HG02798 (cell line): Measurements from ENCODE around the gene PCSK5.
"Not testable (repeated sequence)": the region's sequence is repeated elsewhere in the genome, so short reads cannot be mapped to it uniquely, and the experiment has no call there.

ENCODE experiments used
- ATAC-seq: cut with Tn5 transposase; IDR thresholded peaks from one replicate; pipeline ENCODE4 v1.9.1; 2021; ENCODE audit warnings: mild to moderate bottlenecking; ENCODE audit not compliant: unreplicated experiment, poor library complexity

PCSK5 gene

GRCh38 chr9:75890472-75891276 lies at the start of gene PCSK5:
Gene PCSK5 (plus strand): TSS chr9:75890673. CDS start chr9:75891182, 509 bp downstream.
- ATAC-seq: peak; percentile 88

GRCh38 chr9:75844321-75844720 lies 46.2 kb upstream of the PCSK5 start:
- no peak for ATAC-seq

DNA sequence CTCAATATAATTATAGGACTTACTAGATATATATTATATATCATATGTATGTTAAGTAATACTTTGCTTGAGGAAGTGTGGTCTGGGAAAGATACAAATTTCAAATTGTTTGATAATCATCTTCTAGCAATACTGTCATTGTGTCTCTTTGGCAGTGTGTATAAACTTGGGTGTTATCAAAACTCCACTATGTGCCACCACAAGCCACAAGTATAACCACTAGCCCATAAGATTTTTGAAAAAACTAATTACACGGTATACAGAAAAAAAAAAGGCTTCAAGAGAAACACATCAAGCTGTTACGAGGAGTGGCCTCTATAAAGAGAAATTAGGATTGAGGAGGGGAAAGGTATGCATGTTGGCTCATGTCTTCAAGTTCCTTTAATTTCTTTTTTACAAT lies 44.7 kb upstream of the PCSK5 start:
- no peak for ATAC-seq

- ATAC-seq: no peak
Observed at GRCh38 chr9:75847085-75847484, 43.4 kb upstream of the PCSK5 start.

GRCh38 chr9:75850459-75851200 lies 39.8 kb upstream of the PCSK5 start:
- ATAC-seq: no peak

- ATAC-seq: no peak
Observed at GRCh38 chr9:75851917-75852316, 38.6 kb upstream of the PCSK5 start.

GRCh38 chr9:75852746-75853145 lies 37.7 kb upstream of the PCSK5 start:
- no peak for ATAC-seq

- ATAC-seq: no peak
Observed at GRCh38 chr9:75855509-75855908, 35.0 kb upstream of the PCSK5 start.

DNA sequence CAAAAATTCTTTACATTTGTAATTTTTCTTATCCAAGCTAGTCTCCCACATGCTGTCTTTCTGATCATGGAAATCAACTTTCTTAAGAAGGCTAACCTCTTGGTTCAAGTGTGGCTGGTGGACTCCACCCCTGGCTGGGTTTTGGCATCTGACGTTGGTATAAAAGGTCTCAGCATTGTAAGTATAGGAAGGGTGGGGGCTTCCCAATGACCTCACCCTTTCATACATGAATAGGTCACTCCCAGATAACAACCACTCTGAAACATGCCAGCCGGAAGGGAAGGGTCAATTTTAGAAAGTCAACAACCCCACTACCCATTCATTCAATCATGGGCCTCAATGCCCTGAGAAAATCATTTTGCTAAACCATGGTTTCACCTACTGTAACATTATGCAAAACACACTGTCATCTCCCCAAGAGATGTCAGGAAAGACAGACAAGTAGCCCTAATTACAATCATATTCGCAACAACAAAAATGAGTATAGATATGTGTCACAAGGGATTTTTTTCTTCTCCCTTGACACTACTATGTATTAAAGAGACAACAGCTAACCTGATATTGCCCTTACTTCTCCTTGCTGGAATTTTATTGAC lies 31.9 kb upstream of the PCSK5 start:
- ATAC-seq: no peak

DNA sequence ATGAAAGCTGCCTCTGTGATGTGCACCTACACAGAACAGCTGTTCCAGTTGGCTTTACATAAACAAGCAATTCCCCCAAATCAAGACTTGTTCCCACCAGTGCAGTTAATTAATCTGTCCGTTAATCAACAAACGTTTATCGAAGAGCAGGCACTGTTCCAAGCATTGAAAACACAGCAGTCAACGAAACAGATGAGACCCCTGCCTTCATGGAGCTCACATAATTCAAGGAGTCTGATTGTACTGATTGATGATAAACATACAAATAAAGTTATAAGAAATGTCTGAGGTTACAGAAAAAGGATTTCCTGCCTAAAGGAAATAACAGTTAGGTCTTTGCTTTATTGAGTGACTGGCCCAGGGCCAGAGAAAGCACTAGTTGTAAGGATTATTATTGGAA lies 26.2 kb upstream of the PCSK5 start:
- ATAC-seq: no peak

- peak; percentile 62 for ATAC-seq
Observed at GRCh38 chr9:75866273-75866871, 24.1 kb upstream of the PCSK5 start.

- ATAC-seq: not testable (repeated sequence)
Observed at GRCh38 chr9:75868526-75868925, 21.9 kb upstream of the PCSK5 start.

DNA sequence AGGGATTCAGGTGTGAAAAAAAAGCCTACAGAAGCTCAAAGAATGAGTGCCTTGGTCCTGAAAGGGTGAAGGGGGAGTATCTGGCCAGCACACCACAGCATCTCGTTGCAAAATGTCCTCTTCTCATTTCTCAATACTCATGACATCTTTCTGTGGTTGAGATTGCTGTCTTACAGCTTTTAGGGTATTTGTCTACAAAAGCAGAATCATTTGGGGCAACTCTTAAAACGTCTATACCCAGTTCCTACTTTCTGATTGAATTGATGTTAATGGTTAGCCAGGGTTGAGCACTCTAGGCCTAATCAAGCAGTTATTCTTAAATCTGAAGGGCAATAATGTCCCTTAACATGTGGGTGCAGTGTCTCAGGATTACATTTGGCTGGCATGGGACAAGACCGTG lies 21.2 kb upstream of the PCSK5 start:
- no peak for ATAC-seq

- no peak for ATAC-seq
Observed at GRCh38 chr9:75870450-75870849, 20.0 kb upstream of the PCSK5 start.

DNA sequence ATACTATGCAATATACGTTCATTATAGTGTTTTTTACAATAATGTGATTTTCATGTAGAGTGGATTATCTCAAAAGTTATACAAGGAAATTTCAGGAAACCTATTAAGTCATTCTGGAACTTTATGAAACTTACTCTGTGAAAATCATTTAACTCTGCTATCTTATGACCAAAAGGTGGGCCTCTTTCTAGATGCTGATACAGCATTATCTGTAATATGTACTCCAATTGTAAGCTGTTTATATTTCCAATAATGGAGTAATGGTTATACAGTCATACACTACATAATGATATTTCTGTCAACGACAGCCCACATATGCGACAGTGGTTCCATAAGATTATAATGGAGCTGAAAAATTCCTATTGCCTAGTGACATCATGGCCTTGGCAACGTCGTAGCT lies 18.8 kb upstream of the PCSK5 start:
- no peak for ATAC-seq

DNA sequence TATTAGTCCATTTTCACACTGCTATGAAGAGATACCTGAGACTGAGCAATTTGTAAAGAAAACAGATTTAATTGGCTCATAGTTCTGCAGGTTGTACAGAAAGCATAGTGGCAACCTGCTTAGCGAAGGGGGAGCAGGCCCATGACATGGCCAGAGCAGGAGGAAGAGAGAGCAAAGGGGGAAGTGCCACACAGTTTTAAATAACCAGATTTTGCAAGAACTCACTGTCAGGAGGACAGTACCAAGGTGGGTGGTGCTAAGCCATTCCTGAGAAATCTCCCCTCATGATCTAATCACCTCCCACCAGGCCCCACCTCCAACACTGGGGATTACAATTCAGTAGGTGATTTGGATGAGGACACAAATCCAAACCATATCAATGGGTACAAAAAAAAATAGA lies 16.8 kb upstream of the PCSK5 start:
- ATAC-seq: no peak

DNA sequence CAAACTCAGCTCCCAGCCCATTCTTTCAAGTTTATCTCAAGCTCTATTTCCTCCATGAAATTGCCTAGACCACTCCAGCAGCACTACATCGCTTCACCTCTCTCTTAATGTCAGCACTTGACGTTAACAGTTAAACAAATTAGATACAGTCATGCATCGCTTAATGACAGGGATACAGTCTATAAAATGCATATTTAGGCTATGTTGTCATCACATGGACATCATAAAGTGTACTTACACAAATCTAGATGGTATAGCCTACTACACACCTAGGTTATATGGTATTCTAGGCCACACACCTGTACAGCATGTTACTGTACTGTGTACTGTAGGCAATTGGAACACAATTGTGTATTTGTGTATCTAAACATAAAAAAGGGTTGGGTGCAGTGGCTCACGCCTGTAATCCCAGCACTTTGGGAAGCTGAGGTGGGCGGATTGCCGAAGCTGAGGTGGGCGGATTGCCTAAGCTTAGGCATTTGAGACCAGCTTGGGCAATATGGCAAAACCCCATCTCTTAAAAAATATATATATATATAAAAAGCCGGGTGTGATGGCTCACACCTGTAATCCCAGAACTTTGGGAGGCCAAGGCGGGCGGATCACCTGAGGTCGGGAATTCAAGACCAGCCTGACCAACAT lies 13.4 kb upstream of the PCSK5 start:
- ATAC-seq: no peak

DNA sequence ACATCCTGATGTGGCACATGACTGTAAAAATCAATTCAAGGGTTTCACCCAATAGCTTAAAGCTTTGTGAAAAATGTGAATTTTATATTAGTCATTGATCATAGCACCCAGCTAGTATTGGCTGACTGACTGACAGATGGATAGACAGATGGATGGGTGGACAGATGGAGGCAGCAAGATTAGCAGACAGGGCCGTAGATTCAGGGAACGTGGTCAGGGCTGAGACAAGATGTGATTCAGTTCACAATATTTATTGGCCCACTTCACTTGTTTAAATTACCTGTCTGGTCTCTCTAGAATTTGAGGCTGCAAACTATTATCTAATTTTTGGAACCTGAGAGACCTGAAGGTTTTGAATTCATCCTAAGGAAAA lies 12.0 kb upstream of the PCSK5 start:
- ATAC-seq: no peak

DNA sequence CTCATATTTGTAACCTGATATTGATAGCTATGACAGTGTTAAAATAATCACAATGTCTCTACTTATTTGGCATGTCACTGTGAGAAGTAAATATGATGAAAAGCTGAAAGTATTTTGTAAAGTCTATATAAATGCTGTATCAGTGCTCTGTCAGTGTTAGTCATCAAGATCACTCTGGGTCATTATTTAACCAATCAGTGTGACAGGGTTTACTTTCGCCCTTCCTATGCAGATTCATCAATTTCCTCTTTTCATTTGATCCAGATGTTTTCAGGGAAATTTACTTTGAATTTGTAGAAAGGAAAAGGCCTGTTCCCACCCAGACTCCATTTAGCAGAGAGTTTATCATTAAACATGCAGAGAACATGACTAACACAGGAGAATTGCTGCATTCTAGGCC lies 9.9 kb upstream of the PCSK5 start:
- no peak for ATAC-seq

DNA sequence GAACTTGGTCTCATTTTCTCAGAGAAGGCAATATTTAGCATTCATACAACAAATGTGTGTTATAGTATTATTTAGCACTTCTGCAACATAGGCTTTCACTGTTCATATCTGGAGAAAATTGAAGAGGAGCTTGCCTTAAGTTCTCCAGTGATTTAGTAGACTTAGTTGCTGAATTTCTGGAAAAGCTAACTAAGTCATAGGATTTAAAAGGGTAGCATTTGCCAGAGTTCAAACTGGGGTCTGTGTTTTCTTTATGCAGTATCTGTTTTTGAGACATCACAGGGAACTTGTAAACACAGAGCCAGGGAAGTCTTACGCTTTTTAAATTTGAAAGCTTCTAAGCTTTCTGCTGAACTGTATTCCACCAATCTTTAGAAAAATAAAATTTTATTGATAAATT lies 8.7 kb upstream of the PCSK5 start:
- ATAC-seq: no peak

DNA sequence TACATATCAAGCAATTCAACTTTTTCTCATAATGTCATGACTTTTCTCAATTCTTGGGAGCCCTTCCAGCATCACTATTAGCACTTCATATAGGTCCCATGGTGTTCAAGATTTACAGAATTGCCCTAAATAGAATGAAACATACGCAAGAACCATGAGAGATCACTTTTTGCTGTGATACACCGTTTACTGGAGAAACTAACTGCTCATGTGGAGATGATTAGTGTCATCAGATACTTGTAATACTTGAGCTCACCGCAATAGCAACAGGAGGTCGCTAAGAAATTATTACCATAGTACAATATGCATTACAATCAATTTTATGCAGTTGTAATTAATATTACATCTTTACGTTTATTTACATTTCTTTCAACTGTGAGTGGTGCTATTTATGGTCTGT lies 4.8 kb upstream of the PCSK5 start:
- no peak for ATAC-seq
